ENCODE measurements around the gene LONRF3.
"Not testable (repeated sequence)": the region's sequence is repeated elsewhere in the genome, so short reads cannot be mapped to it uniquely, and the experiment has no call there.

Gene LONRF3

GRCh38 chrX:118983513-118983912 is 9.1 kb downstream of the LONRF3 start:
- DNase-seq (ENCODE audit: low read depth in 2 of 2), result no peak

GRCh38 chrX:118988911-118989310 is 14.5 kb downstream of the LONRF3 start:
- no peak for DNase-seq (ENCODE audit: low read depth in 2 of 2)

- DNase-seq (ENCODE audit: low read depth in 2 of 2), result no peak
Observed at GRCh38 chrX:118989886-118990285, 15.5 kb downstream of the LONRF3 start.

GRCh38 chrX:118990512-118991227 is 16.3 kb downstream of the LONRF3 start:
- DNase-seq (ENCODE audit: low read depth in 2 of 2), result no peak

- DNase-seq (ENCODE audit: low read depth in 2 of 2), result not testable (repeated sequence)
Observed at GRCh38 chrX:118992441-118993121, 18.2 kb downstream of the LONRF3 start.

GRCh38 chrX:119003462-119003861 is 29.0 kb downstream of the LONRF3 start:
- DNase-seq (ENCODE audit: low read depth in 2 of 2), result no peak

- peak; percentile 13 to 20 for DNase-seq (ENCODE audit: low read depth in 2 of 2)
Observed at GRCh38 chrX:119004920-119005524, 30.6 kb downstream of the LONRF3 start.

- no peak for DNase-seq (ENCODE audit: low read depth in 2 of 2)
Observed at GRCh38 chrX:119007189-119007770, 32.9 kb downstream of the LONRF3 start.

- DNase-seq (ENCODE audit: low read depth in 2 of 2), result no peak
Observed at GRCh38 chrX:119008110-119008744, 33.8 kb downstream of the LONRF3 start.

GRCh38 chrX:119009071-119009470 is 34.7 kb downstream of the LONRF3 start:
- DNase-seq (ENCODE audit: low read depth in 2 of 2), result no peak

- DNase-seq (ENCODE audit: low read depth in 2 of 2), result no peak
Observed at GRCh38 chrX:119010491-119010890, 36.1 kb downstream of the LONRF3 start.

GRCh38 chrX:119013164-119013563 is 38.7 kb downstream of the LONRF3 start:
- no peak for DNase-seq (ENCODE audit: low read depth in 2 of 2)

GRCh38 chrX:119015407-119016237 is 41.2 kb downstream of the LONRF3 start:
- no peak for DNase-seq (ENCODE audit: low read depth in 2 of 2)

GRCh38 chrX:119017077-119017476 is 42.7 kb downstream of the LONRF3 start:
- DNase-seq (ENCODE audit: low read depth in 2 of 2), result no peak

- no peak for DNase-seq (ENCODE audit: low read depth in 2 of 2)
Observed at GRCh38 chrX:119025900-119026299, 51.5 kb downstream of the LONRF3 start.

- DNase-seq (ENCODE audit: low read depth in 2 of 2), result not testable (repeated sequence)
Observed at GRCh38 chrX:119026344-119026743, 51.9 kb downstream of the LONRF3 start.

GRCh38 chrX:119027960-119028732 is 53.7 kb downstream of the LONRF3 start:
- not testable (repeated sequence) for DNase-seq (ENCODE audit: low read depth in 2 of 2)

- DNase-seq (ENCODE audit: low read depth in 2 of 2), result no peak
Observed at GRCh38 chrX:119028733-119029330, 54.4 kb downstream of the LONRF3 start.

- not testable (repeated sequence) for DNase-seq (ENCODE audit: low read depth in 2 of 2)
Observed at GRCh38 chrX:119029656-119030055, 55.2 kb downstream of the LONRF3 start.

- DNase-seq (ENCODE audit: low read depth in 2 of 2), result no peak
Observed at GRCh38 chrX:119030990-119031389, 56.6 kb downstream of the LONRF3 start.
